GM12878 (cell line): Measurements from ENCODE around the gene NAA10. TPM values are rescaled to one million over a fixed set of nuclear protein-coding genes. Genes with fewer than 3 reads are reported as not detected.

Experiments
- ATAC-seq: fragments of 200-7000 bp; cut with Tn5 transposase; 3 replicates; pipeline ENCODE4 v1.9.1; 2020; ENCODE audit warnings: mild to moderate bottlenecking, moderate library complexity
- BruUV-seq: library from RNA; stranded (reverse); fragments of 400-500 nt; replicated peaks from 2 replicates; lab custom pipeline; 2021; lab: Mats Ljungman, UMichigan
- CTCF ChIA-PET: fragments of 300-600 bp; sonication (Branson Sonifier 250); formaldehyde crosslinking; extraction: SDS; loops from one replicate; lab custom pipeline; 2021; ENCODE audit warnings: inconsistent platforms; lab: Yijun Ruan, JAX
- POLR2A ChIA-PET: fragments of 350-600 bp; formaldehyde crosslinking; extraction: SDS; loops from one replicate; lab custom pipeline; 2021; ENCODE audit warnings: inconsistent platforms; lab: Charles Lee
- RAD21 ChIA-PET: fragments of 300-600 bp; sonication (Branson Sonifier 250); formaldehyde crosslinking; loops from one replicate; lab custom pipeline; 2023; ENCODE audit warnings: antibody characterized with exemption; ENCODE audit not compliant: unreplicated experiment; lab: Charles Lee
- SMC1A ChIA-PET: fragments of 300-600 bp; sonication (Branson Sonifier 250); formaldehyde crosslinking; loops from one replicate; lab custom pipeline; 2023; ENCODE audit not compliant: unreplicated experiment, uncharacterized antibody; lab: Charles Lee
- DNase-seq: peaks from one replicate; pipeline ENCODE4 v3.0.0-alpha.2; 2011; ENCODE audit warnings: low read depth, low spot score
- FAIRE-seq: peaks from 3 replicates; lab custom pipeline; 2011; peaks lifted over from hg19 to GRCh38; lab: Jason Lieb, UNC
- H2AFZ ChIP-seq: 2 replicates; pipeline ENCODE4 v1.6.0; 2011; ENCODE audit warnings: low read depth, low read length, control low read depth; ENCODE audit not compliant: control insufficient read depth
- H3K27ac ChIP-seq: 2 replicates; pipeline ENCODE4 v1.5.1; 2011; ENCODE audit warnings: control low read depth; ENCODE audit not compliant: control insufficient read depth, insufficient read depth
- H3K27me3 ChIP-seq, 2 experiments: replicated peaks in 1 of 2; 2 replicates each; pipeline versions ENCODE4 v1.6.0 to v1.6.1; 2011; ENCODE audit warnings: low read length in 1 of 2; ENCODE audit not compliant: control insufficient read depth in 2 of 2, insufficient read depth in 2 of 2
- H3K36me3 ChIP-seq, 2 experiments: 2 replicates each; pipeline ENCODE4 v1.5.1; 2011; ENCODE audit warnings: low read length in 1 of 2; ENCODE audit not compliant: control insufficient read depth in 2 of 2, insufficient read depth in 2 of 2
- H3K4me1 ChIP-seq: 2 replicates; pipeline ENCODE4 v1.6.1; 2011; ENCODE audit warnings: mild to moderate bottlenecking, low read length, moderate library complexity, mixed read lengths; ENCODE audit not compliant: control insufficient read depth, insufficient read depth
- H3K4me2 ChIP-seq: 2 replicates; pipeline ENCODE4 v1.6.0; 2011; ENCODE audit warnings: control low read depth; ENCODE audit not compliant: control insufficient read depth, insufficient read depth
- H3K4me3 ChIP-seq: fragments of 200-600 bp; sonication (generic); 2 replicates; pipeline ENCODE4 v1.5.1; 2016
- H3K79me2 ChIP-seq: 2 replicates; pipeline ENCODE4 v1.6.0; 2011; ENCODE audit warnings: low read length; ENCODE audit not compliant: control insufficient read depth, insufficient read depth
- H3K9ac ChIP-seq: 2 replicates; pipeline ENCODE4 v1.8.0; 2011; ENCODE audit warnings: low read length, control low read depth, mixed read lengths; ENCODE audit not compliant: control insufficient read depth, insufficient read depth
- H3K9me3 ChIP-seq: replicated peaks from 3 replicates; pipeline ENCODE4 v1.5.1; 2011; ENCODE audit warnings: mild to moderate bottlenecking, low read length; ENCODE audit not compliant: control insufficient read depth, insufficient read depth
- H4K20me1 ChIP-seq: 2 replicates; pipeline ENCODE4 v1.6.0; 2011; ENCODE audit not compliant: control insufficient read depth, insufficient read depth
- BACH1 ChIP-seq: fragments of 450-650 bp; IDR thresholded peaks from 2 replicates; pipeline ENCODE4 v1.6.1; 2017; ENCODE audit warnings: mild to moderate bottlenecking, borderline replicate concordance
- BRCA1 ChIP-seq: IDR thresholded peaks from 2 replicates; pipeline ENCODE4 v1.6.1; 2011; ENCODE audit warnings: low read depth, low read length, improper control_type of control experiment
- CBX3 ChIP-seq: fragments of 200-600 bp; sonication (generic); IDR thresholded peaks from 2 replicates; pipeline ENCODE4 v1.6.1; 2016; ENCODE audit warnings: low read depth, borderline replicate concordance
- CBX5 ChIP-seq: sonication (generic); IDR thresholded peaks from 2 replicates; pipeline ENCODE4 v1.6.1; 2016; ENCODE audit warnings: low read depth, moderate library complexity, mild to moderate bottlenecking, inconsistent platforms
- CREM ChIP-seq: IDR thresholded peaks from 2 replicates; pipeline ENCODE4 v1.6.1; 2014; ENCODE audit warnings: antibody characterized with exemption, low read depth
- EED ChIP-seq: sonication (generic); IDR thresholded peaks from 2 replicates; pipeline ENCODE4 v1.6.1; 2016; ENCODE audit warnings: antibody characterized with exemption, low read depth
- GATAD2B ChIP-seq: fragments of 450-650 bp; conservative IDR thresholded peaks from 2 replicates; pipeline ENCODE4 v1.6.1; 2017; ENCODE audit warnings: low read depth, mild to moderate bottlenecking, moderate library complexity
- JUND ChIP-seq: IDR thresholded peaks from 2 replicates; pipeline ENCODE4 v1.6.1; 2012; ENCODE audit warnings: low read depth, mild to moderate bottlenecking, low read length, improper control_type of control experiment, moderate library complexity
- NR2C1 ChIP-seq: fragments of 450-650 bp; IDR thresholded peaks from 2 replicates; pipeline ENCODE4 v1.6.1; 2017; ENCODE audit warnings: antibody characterized with exemption, mild to moderate bottlenecking, moderate library complexity
- PML ChIP-seq: IDR thresholded peaks from 2 replicates; pipeline ENCODE4 v1.6.1; 2012; ENCODE audit warnings: low read length, inconsistent platforms
- POLR2A ChIP-seq: IDR thresholded peaks from 2 replicates; pipeline ENCODE4 v1.6.1; 2011; ENCODE audit warnings: low read depth, mild to moderate bottlenecking, low read length
- POLR2AphosphoS2 ChIP-seq: IDR thresholded peaks from 2 replicates; pipeline ENCODE4 v1.6.1; 2011; ENCODE audit warnings: low read depth, mild to moderate bottlenecking, low read length, improper control_type of control experiment, moderate library complexity
- POU2F2 ChIP-seq: IDR thresholded peaks from 3 replicates; pipeline ENCODE4 v1.6.1; 2011; ENCODE audit warnings: low read depth, mild to moderate bottlenecking, low read length, borderline replicate concordance
- SP1 ChIP-seq: IDR thresholded peaks from one replicate; pipeline ENCODE4 v1.6.1; 2011; ENCODE audit warnings: low read depth, low read length
- TCF12 ChIP-seq: IDR thresholded peaks from 2 replicates; pipeline ENCODE4 v1.6.1; 2011; ENCODE audit warnings: low read depth, mild to moderate bottlenecking, low read length
- TCF3 ChIP-seq: IDR thresholded peaks from 2 replicates; pipeline ENCODE4 v1.6.1; 2012; ENCODE audit warnings: low read depth, mild to moderate bottlenecking, low read length, borderline replicate concordance; ENCODE audit not compliant: insufficient read depth
- YY1 ChIP-seq: IDR thresholded peaks from 2 replicates; pipeline ENCODE4 v1.6.1; 2011; ENCODE audit warnings: low read depth, mild to moderate bottlenecking, low read length
- ZBTB11 ChIP-seq: fragments of 450-650 bp; formaldehyde crosslinking; IDR thresholded peaks from 2 replicates; pipeline ENCODE4 v1.5.0; 2022; ENCODE audit warnings: mild to moderate bottlenecking, missing genetic modification characterization
- ZNF207 ChIP-seq: fragments of 450-650 bp; IDR thresholded peaks from 2 replicates; pipeline ENCODE4 v1.6.1; 2014; ENCODE audit warnings: antibody characterized with exemption, mild to moderate bottlenecking, borderline replicate concordance
- ZNF622 ChIP-seq: fragments of 450-650 bp; IDR thresholded peaks from 2 replicates; pipeline ENCODE4 v1.6.1; 2017; ENCODE audit warnings: mild to moderate bottlenecking, inconsistent platforms
- ZZZ3 ChIP-seq: IDR thresholded peaks from 2 replicates; pipeline ENCODE4 v1.6.1; 2011; ENCODE audit warnings: low read depth; ENCODE audit not compliant: control insufficient read depth, insufficient read length
- WGBS: methylation state at CpG from one replicate; pipeline ENCODE4 v1.1.6; 2016; ENCODE audit warnings: low lambda C conversion rate; ENCODE audit not compliant: insufficient replicate concordance, insufficient coverage; ENCODE audit errors: missing lambda C conversion rate; 5-methylcytosine and 5-hydroxymethylcytosine counted together
- in situ Hi-C: fragments of 300-500 bp; cut with MboI; formaldehyde crosslinking; loops from 9 replicates; pipeline ENCODE4 v1.14.3; 2018; ENCODE audit warnings: mixed read lengths
- intact Hi-C: fragments of 100-400 bp; cut with micrococcal nuclease; formaldehyde crosslinking; loops from one replicate; pipeline ENCODE4 v1.14.2; 2022; ENCODE audit not compliant: unreplicated experiment
- polyA plus RNA-seq, 11 experiments: library from polyadenylated mRNA; depleted of rRNA in 4 of 11; unstranded in 6 of 11; stranded (reverse) in 5 of 11; fragments of >200 nt; fragmentation: Nextera tagmentation in 4 of 11; fragmentation: Illumina TruSeq in 1 of 11; extraction: Ambion mirVana in 4 of 11; extraction: Trizol in 1 of 11; gene quantifications; 1 replicate in 1 of 11; 2 replicates in 10 of 11; pipeline versions ENCODE4 v1.2.1 to v1.2.3, GENCODE V29; 2011 to 2016; ENCODE audit warnings: inconsistent platforms in 2 of 11, missing spikeins in 2 of 11, low read depth in 1 of 11
- total RNA-seq, 4 experiments: library from RNA; depleted of rRNA in 3 of 4; stranded (reverse); fragments of >200 nt in 3 of 4; fragmentation: Illumina TruSeq in 1 of 4; extraction: Trizol in 1 of 4; gene quantifications; 2 replicates each; pipeline versions ENCODE4 v1.2.1 to v1.2.3, GENCODE V29; 2013 to 2021

The NAA10 gene
- total and polyA plus RNA-seq, 10 of the 15 experiments (the other 5 are each of a cell fraction or from before 2014, with no cell fraction given): 7.9 to 212 (median 98.9) TPM

- TF ChIP-seq NR2C1: peak; percentile 67
- TF ChIP-seq CBX5: no peak
- peak; percentile 80 for TF ChIP-seq YY1
Observed at GRCh38 chrX:153925739-153926551, 8.9 kb downstream of the NAA10 start, which contains the start of gene ARHGAP4 (continued).

- ChIA-PET POLR2A (interaction anchor here (0.7 to 5.8 kb wide), 9 partner anchors 9 to 199 kb away, joined by 3 to 68 read pairs (median 4); partner anchors contain the start of genes HCFC1, IDH3G, IRAK1 and NAA10), RAD21 (interaction anchor here (1.0 to 6.2 kb wide), 14 partner anchors 9 to 238 kb away, joined by 3 to 59 read pairs (median 4); partner anchors contain the start of genes HCFC1, IDH3G, NAA10 and RENBP), SMC1A (interaction anchor here (0.8 to 5.5 kb wide), 6 partner anchors 9 to 342 kb away, joined by 3 to 61 read pairs (median 4); no protein-coding TSS in a partner anchor), CTCF (interaction anchor here (1.0 to 8.7 kb wide), 8 partner anchors 11 to 163 kb away, joined by 3 to 172 read pairs (median 8); partner anchors contain the start of genes NAA10 and RENBP)
- in situ Hi-C loops: loop anchor here (10.0 kb wide), 1 partner anchor 59 kb away; no protein-coding TSS in a partner anchor
- no peaks in the 10 kb centered on the region; the same call in 2 of the 3 replicates for H3K9me3 ChIP-seq
- ATAC-seq (peak; percentile 6), FAIRE-seq (no peak), DNase-seq (peak; percentile 51)
- H4K20me1 ChIP-seq: no peaks in the 10 kb centered on the region
- peaks cover 39% of the 10 kb centered on the region for H3K79me2 ChIP-seq
- WGBS: 22% methylated on average over 4 of the region's 4 CpGs
- no peak overlapping the region for H2AFZ ChIP-seq
- H3K36me3 ChIP-seq: peaks cover 0 to 2% of the 10 kb centered on the region in 2 experiments; a peak in 2 of 4 replicates
- peaks cover 9% of the 10 kb centered on the region; the same call in 1 of the 2 replicates for H3K4me1 ChIP-seq
- peak overlapping the region; percentile 97 for H3K9ac ChIP-seq
- BruUV-seq: no TSS peak
- peak overlapping the region; percentile 93 for H3K4me2 ChIP-seq
- H3K4me3 ChIP-seq: peak overlapping the region; percentile 74
- peak overlapping the region; percentile 98 for H3K27ac ChIP-seq
- intact Hi-C loops: loop anchor here (5.0 kb wide), 2 partner anchors 203 to 447 kb away; partner anchors contain the start of genes ABCD1, BCAP31 and FLNA
- H3K27me3 ChIP-seq: no peaks in the 10 kb centered on the region
- no peak for TF ChIP-seq BACH1
- TF ChIP-seq ZZZ3: no peak
- no peak for TF ChIP-seq CREM
- TF ChIP-seq EED: no peak
- TF ChIP-seq TCF12: no peak
- TF ChIP-seq BRCA1: no peak
- no peak for TF ChIP-seq TCF3
- TF ChIP-seq JUND: no peak
- TF ChIP-seq PML: peak; percentile 87; the same call in 1 of the 2 replicates
- no peak for TF ChIP-seq ZNF207
- no peak for TF ChIP-seq SP1
- no peak for TF ChIP-seq ZBTB11 (CRISPR knock-in tag)
- no peak for TF ChIP-seq CBX3
- peak; percentile 83 for TF ChIP-seq POLR2A
- TF ChIP-seq POLR2AphosphoS2: 0 out of 2 replicates have a peak, but pooled peaks have one; percentile 75
- peak; percentile 81 for TF ChIP-seq POU2F2
- no peak for TF ChIP-seq GATAD2B
- no peak for TF ChIP-seq ZNF622
Observed at GRCh38 chrX:153925387-153925738, 9.5 kb downstream of the NAA10 start.
